T-helper 22 cell (primary cell): ENCODE measurements around the gene ARID4B.
A peak's percentile ranks its signal among the peaks of the same experiment; 100 is the strongest.
"Not testable (repeated sequence)": the region's sequence is repeated elsewhere in the genome, so short reads cannot be mapped to it uniquely, and the experiment has no call there.

Source experiments
- DNase-seq: peaks from one replicate; pipeline ENCODE4 v3.0.0-alpha.2; 2020; ENCODE audit warnings: low read depth

ARID4B gene, protein sequence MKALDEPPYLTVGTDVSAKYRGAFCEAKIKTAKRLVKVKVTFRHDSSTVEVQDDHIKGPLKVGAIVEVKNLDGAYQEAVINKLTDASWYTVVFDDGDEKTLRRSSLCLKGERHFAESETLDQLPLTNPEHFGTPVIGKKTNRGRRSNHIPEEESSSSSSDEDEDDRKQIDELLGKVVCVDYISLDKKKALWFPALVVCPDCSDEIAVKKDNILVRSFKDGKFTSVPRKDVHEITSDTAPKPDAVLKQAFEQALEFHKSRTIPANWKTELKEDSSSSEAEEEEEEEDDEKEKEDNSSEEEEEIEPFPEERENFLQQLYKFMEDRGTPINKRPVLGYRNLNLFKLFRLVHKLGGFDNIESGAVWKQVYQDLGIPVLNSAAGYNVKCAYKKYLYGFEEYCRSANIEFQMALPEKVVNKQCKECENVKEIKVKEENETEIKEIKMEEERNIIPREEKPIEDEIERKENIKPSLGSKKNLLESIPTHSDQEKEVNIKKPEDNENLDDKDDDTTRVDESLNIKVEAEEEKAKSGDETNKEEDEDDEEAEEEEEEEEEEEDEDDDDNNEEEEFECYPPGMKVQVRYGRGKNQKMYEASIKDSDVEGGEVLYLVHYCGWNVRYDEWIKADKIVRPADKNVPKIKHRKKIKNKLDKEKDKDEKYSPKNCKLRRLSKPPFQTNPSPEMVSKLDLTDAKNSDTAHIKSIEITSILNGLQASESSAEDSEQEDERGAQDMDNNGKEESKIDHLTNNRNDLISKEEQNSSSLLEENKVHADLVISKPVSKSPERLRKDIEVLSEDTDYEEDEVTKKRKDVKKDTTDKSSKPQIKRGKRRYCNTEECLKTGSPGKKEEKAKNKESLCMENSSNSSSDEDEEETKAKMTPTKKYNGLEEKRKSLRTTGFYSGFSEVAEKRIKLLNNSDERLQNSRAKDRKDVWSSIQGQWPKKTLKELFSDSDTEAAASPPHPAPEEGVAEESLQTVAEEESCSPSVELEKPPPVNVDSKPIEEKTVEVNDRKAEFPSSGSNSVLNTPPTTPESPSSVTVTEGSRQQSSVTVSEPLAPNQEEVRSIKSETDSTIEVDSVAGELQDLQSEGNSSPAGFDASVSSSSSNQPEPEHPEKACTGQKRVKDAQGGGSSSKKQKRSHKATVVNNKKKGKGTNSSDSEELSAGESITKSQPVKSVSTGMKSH (N-terminal part only)

DNA sequence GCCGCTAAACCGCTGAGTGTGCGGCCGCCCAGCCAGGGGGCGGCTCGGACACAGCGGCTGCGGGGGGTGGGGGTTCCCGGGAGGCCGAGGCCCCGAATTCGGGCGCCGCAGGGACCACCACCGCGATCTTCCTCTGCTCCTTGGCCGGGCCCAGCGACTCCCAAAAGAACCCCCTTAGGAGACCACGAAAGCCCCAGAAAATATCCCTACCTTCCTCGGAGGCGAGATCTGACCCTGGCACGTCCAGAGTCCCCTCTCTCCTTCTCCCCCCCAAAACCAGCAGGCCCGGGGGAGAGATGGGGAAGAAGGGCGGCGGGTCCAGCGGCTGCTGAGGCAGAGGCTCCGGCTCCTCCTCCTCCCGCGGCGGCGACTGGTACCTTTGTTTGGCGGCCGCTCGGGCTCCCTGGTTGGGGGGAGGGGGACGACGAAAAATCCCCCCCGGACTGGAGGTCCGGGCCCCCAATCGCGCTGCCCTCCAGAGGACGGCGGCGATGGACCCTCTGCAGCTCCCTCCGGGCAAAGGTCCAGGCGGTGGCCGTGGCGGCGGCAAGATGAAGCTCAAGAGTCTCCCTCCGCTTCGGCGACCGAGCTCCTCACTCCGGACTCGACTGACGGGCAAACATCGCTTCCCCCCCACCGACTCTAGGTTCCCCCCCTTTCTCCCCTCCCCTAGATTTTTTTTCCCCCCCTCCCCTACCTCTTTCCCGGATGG is at the start of gene ARID4B:
TSS of gene ARID4B (minus strand) at position 621 of the 712 bp plus-strand sequence. CDS start 1,260 bp downstream, outside the sequence.
- no peak for DNase-seq

- no peak for DNase-seq
These were observed 48.1 kb upstream of the ARID4B start for GRCh38 chr1:235375919-235376605.

DNA sequence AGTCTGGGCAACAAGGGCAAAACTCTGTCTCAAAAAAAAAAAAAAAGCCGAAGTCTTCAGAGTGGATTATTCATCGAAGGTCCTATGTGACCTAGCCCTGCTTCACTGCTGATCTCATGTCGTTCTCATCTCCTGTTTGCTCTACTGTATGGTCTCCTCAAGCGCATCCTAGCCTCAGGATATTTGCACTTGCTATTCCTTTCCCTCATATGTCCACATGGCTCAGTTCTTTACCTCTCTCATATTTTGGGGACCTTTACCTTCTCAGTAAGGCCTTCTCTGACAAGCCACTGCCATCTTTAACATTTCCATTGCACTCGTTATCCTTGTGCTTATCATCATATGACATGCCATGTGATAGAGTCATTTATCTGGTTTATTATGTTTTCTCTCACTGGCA is 41.8 kb upstream of the ARID4B start:
- no peak for DNase-seq

GRCh38 chr1:235368428-235368827 is 40.4 kb upstream of the ARID4B start:
- no peak for DNase-seq

DNA sequence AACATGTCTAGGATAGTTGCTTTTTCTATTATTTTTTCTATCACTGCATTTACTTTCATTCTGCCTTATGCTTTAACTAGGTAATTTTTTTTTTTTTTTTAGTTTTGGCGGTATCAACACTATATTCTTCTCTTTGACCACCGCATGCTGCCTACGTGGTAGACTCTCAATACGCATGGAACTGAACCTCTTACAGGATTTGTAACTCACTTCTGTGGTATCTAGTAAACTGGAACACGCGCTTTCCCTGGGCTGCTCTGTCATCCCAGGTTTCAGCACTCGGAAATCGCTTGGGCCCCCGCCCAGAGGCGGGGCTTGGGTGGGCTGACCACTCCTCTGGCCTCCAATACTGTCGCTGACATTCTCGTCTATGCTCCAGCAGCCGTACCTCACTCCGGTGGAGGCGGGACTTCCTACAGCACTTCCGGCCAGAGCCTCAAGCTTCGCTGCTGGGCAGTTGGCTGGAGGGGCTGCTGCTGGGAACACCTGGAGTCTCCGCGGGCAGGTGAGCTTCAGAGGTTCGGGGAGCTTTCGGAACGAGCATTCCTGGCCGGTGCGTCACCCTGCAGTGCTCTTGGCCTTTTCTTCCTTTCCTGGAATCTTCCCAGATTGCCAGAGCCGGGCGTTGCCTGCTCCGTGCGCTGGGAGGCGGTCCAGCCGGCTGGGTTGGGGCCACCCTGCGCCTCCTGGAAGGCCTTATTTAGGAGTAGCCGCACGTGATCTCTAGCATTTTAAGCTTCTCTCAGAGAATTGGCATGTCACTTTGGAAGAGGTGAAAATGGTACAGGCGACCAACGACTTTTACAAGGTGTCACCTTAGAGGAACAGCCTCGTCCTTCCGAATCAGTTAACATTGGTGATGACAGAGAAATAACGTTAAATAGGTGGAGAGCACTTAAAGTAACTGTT is 39.3 kb upstream of the ARID4B start, which contains the start of gene TBCE:
TSS of gene TBCE (plus strand) at position 428 of the 909 bp plus-strand sequence. CDS start 12,623 bp downstream, outside the sequence.
- peak; percentile 72 for DNase-seq

- no peak for DNase-seq
These were observed 38.3 kb upstream of the ARID4B start for GRCh38 chr1:235366286-235366685.

GRCh38 chr1:235364189-235364588 is 36.2 kb upstream of the ARID4B start:
- not testable (repeated sequence) for DNase-seq

DNA sequence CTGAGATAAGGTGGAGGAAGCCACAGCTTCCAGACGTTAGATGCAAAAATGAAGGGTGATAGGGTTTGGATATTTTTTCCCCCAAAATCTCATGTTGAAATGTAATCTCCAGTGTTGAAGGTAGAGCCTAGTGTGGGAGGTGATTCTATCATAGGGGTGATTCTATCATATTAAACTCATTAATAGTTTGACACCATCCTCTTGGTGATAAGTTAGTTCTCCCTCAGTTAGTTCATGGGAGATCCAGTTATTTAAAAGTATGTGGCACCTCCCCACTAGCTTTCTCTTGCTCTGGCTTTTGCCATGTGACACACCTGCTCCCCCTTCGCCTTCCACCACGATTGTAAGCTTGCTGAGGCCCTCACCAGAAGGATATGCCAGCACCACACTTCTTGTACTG is 30.9 kb upstream of the ARID4B start:
- no peak for DNase-seq

GRCh38 chr1:235357485-235358373 is 29.8 kb upstream of the ARID4B start:
- no peak for DNase-seq

DNA sequence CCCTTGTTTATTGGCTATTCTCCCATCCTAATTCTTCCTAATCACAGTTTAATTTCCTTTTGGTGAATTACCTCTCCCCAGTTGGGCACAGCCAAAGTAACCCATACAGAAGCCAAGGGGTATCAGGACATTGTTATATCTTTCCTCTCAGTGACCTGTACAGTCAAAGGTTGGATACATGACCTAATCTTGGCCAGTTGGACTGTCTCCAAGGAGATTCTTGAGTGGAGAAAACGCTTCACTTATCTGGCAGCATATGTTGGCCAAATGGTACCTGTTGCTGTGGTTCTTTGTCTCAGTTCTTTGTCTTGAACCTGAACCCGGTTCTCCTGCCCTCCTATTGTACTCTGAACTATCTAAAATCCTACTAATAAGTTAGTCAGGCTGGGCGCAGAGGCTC is 23.9 kb upstream of the ARID4B start:
- DNase-seq: no peak

- DNase-seq: no peak
These were observed 23.5 kb upstream of the ARID4B start for GRCh38 chr1:235351441-235351840.

- DNase-seq: no peak
These were observed 15.7 kb upstream of the ARID4B start for GRCh38 chr1:235343726-235344125.

- no peak for DNase-seq
These were observed 14.5 kb upstream of the ARID4B start for GRCh38 chr1:235342471-235342870.

- no peak for DNase-seq
These were observed 14.1 kb upstream of the ARID4B start for GRCh38 chr1:235342039-235342438.

DNA sequence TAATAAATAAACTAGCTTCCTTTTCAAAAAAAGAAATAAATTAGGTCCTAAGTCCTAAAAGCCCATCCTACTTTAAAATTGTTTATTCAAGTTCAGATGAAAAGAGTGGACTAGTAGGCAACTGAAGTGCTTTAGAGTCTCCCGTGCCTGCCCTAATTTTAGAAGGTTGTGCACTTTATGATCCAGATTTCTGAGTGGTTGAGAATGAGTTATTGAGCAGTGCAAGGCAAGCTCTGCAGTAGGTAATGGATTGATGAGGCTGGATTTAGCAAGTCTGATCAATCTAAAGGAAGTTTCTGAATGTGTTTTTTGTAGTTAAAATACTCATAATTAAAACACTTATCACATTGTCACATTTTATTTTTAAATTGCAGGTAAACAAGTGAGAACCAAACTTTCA is 13.4 kb upstream of the ARID4B start:
- DNase-seq: no peak

GRCh38 chr1:235339746-235340145 is 11.8 kb upstream of the ARID4B start:
- no peak for DNase-seq

GRCh38 chr1:235336903-235337302 is 8.9 kb upstream of the ARID4B start:
- DNase-seq: no peak

GRCh38 chr1:235331401-235331800 is 3.4 kb upstream of the ARID4B start:
- no peak for DNase-seq

DNA sequence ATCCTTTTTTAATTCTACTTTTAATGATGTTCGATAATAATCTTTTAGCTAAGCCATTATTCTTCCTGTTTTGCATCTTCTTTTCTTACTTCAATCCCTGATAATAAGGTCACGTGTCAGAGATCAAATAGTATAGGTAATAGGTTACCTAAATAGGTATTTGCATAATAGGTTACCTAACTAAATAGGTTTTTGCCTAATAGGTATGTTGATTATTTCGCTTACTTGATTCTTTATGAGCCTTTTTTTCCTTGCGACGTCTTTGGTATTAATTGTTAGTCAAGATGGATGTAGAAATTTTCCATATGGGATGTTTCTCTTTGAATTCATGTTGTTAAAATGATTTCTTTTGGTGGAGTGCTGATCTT is 2.9 kb upstream of the ARID4B start:
- no peak for DNase-seq
